Nephron (organoid): Measurements from ENCODE around the gene CNTN1.
A peak's percentile ranks its signal among the peaks of the same experiment; 100 is the strongest.

Experiments
- H3K27ac Mint-ChIP-seq, 3 experiments: 2 replicates each; pipeline ENCODE4 v1.8.0; 2020; ENCODE audit warnings: mixed read lengths in 3 of 3, mild to moderate bottlenecking in 2 of 3, moderate library complexity in 1 of 3
- H3K27me3 Mint-ChIP-seq: 2 replicates; pipeline ENCODE4 v1.8.0; 2021; ENCODE audit warnings: low read depth, mild to moderate bottlenecking, moderate library complexity, mixed read lengths
- H3K36me3 Mint-ChIP-seq: 2 replicates; pipeline ENCODE4 v1.8.0; 2020; ENCODE audit warnings: low read depth, mixed read lengths
- H3K4me1 Mint-ChIP-seq: 2 replicates; pipeline ENCODE4 v1.8.0; 2020; ENCODE audit warnings: mixed read lengths
- H3K4me3 Mint-ChIP-seq, 3 experiments: 2 replicates each; pipeline ENCODE4 v1.8.0; 2020; ENCODE audit warnings: mild to moderate bottlenecking in 3 of 3, mixed read lengths in 3 of 3, moderate library complexity in 2 of 3
- H3K9me3 Mint-ChIP-seq: 2 replicates; pipeline ENCODE4 v1.8.0; 2020; ENCODE audit warnings: mixed read lengths
- TF ChIP-seq, protein P1 (sequence below), 3 experiments: fragments of 200-600 bp; sonication (generic); IDR thresholded peaks; one replicate each; pipeline ENCODE4 v1.5.0; 2021; ENCODE audit warnings: antibody characterized with exemption in 3 of 3; ENCODE audit not compliant: unreplicated experiment in 3 of 3

Gene CNTN1

DNA sequence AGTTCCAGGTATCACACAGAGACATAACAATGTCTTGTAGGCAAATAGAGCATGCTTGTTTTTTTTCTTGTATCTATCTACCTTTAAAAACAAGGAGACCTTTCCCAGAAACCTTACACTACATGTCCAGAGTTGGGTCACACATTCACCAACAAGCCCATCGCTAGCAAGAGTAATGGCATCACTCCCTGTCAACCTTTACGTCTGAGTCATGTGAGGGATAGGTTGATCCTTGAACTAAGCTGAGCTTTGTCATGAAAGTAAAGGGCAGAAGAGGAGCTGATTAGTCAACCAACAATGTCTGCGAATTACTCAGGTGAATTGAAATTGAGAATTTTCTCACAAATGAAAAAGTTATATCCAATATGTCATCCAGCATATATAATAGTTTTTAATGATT lies 219.4 kb downstream of the CNTN1 start:
- no peaks in the 10 kb centered on the region for H3K27me3 Mint-ChIP-seq
- no peak overlapping the region for H3K4me3 Mint-ChIP-seq
- TF ChIP-seq, protein P1, sequence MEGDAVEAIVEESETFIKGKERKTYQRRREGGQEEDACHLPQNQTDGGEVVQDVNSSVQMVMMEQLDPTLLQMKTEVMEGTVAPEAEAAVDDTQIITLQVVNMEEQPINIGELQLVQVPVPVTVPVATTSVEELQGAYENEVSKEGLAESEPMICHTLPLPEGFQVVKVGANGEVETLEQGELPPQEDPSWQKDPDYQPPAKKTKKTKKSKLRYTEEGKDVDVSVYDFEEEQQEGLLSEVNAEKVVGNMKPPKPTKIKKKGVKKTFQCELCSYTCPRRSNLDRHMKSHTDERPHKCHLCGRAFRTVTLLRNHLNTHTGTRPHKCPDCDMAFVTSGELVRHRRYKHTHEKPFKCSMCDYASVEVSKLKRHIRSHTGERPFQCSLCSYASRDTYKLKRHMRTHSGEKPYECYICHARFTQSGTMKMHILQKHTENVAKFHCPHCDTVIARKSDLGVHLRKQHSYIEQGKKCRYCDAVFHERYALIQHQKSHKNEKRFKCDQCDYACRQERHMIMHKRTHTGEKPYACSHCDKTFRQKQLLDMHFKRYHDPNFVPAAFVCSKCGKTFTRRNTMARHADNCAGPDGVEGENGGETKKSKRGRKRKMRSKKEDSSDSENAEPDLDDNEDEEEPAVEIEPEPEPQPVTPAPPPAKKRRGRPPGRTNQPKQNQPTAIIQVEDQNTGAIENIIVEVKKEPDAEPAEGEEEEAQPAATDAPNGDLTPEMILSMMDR (IDR thresholded peaks at IDR 0.05; ENCODE audit: unreplicated experiment in 3 of 3): no peak
- H3K27ac Mint-ChIP-seq: no peak overlapping the region
- H3K36me3 Mint-ChIP-seq: no peaks in the 10 kb centered on the region
- no peaks in the 10 kb centered on the region for H3K9me3 Mint-ChIP-seq
- H3K4me1 Mint-ChIP-seq: no peaks in the 10 kb centered on the region

DNA sequence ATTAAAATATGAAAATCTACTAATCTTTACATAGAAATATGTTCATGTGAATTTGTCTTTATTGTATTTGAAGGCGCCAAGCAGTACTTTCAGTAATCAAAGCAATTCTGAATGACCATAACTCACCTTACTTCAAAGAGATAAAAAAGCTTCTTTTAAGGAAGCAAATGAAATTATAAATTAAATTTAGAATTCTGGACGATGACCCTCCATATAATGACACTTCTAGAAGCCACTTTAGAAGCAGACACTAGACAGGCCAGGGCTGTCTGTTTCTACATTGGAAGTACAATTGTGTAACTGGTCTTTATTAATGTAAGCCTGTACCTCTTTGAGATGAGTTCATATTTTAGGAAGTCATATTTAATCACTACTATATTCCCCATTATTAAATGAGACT lies 222.9 kb downstream of the CNTN1 start:
- Mint-ChIP-seq H3K4me3 (no peak overlapping the region), H3K36me3 (no peaks in the 10 kb centered on the region), H3K9me3 (no peaks in the 10 kb centered on the region), H3K27ac (no peak overlapping the region), H3K4me1 (no peaks in the 10 kb centered on the region), H3K27me3 (no peaks in the 10 kb centered on the region)
- TF ChIP-seq, protein P1 (IDR thresholded peaks at IDR 0.05; ENCODE audit: unreplicated experiment in 3 of 3): no peak

DNA sequence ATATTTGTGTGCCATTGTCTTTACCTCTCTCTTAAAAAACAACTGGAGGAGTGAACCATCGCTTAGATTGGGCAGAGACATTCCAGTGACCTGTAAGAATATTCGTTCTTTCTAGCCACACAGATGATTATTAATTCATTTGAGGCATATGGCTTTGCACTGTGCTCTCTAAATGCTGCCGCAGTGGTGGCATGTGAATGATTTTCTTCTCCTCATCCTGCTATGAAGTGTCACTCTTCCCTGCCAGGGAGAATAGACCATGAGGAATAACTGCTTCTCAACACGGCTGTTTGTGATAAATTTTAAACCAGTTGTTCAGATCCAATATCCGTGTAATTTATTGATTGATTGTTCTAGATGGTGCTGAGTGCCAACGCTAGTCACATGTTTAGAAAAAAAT lies 225.3 kb downstream of the CNTN1 start:
- Mint-ChIP-seq H3K36me3 (no peaks in the 10 kb centered on the region), H3K4me1 (no peaks in the 10 kb centered on the region), H3K27ac (no peak overlapping the region), H3K4me3 (no peak overlapping the region), H3K9me3 (no peaks in the 10 kb centered on the region), H3K27me3 (no peaks in the 10 kb centered on the region)
- TF ChIP-seq, protein P1 (IDR thresholded peaks at IDR 0.05; ENCODE audit: unreplicated experiment in 3 of 3): no peak

DNA sequence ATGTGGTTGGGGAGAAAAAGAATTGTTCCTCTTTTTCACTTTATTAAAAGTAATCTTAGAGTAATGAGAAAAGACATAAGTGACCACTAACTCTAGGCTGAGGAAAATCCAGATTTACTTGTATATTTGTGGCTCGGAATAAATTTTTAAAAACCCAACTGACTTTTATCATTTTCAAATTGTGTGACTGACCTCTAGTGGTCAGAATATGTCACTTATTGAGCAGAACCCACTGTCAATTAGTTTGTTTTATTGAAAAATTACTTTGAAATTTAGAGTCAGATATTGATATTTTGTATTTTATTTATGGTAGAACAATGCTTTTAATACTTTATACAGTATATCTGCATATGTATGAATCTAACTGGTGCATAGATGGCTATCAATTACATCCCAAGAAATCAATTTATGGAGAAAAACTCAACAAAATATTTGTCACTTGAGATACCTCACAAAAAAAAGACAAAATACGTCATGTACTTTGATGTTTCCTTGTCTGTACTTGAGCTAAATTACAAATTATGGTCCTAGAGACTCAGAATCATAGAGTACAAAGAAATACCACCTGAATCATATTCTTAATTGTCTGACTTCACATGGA lies 229.4 kb downstream of the CNTN1 start:
- H3K4me1 Mint-ChIP-seq: no peaks in the 10 kb centered on the region
- H3K9me3 Mint-ChIP-seq: no peaks in the 10 kb centered on the region
- TF ChIP-seq, protein P1 (IDR thresholded peaks at IDR 0.05; ENCODE audit: unreplicated experiment in 3 of 3): peak; percentile 72 to 87 (median 75)
- H3K4me3 Mint-ChIP-seq: no peak overlapping the region
- H3K27me3 Mint-ChIP-seq: no peaks in the 10 kb centered on the region
- H3K27ac Mint-ChIP-seq: no peak overlapping the region
- no peaks in the 10 kb centered on the region for H3K36me3 Mint-ChIP-seq

DNA sequence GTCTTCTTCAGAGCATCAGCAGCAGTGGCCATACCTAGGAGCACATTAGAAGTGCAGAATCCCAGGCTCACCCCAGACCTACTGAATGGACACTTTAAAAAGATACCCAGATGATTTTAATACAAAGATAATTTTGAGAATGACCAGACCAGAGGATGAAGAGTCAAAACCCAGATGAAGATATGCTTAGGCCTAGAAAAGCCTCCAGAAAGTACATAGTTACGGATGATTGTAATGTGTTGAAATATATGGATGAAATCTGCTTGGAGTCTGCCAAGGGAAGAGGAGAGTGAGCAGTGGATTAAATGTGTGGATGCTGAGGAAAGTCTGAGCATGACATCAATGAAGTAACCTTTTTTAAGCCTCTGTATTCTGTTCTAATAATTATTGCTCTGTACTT lies 245.7 kb downstream of the CNTN1 start:
- Mint-ChIP-seq H3K27me3 (no peaks in the 10 kb centered on the region), H3K9me3 (no peaks in the 10 kb centered on the region), H3K36me3 (no peaks in the 10 kb centered on the region), H3K4me1 (no peaks in the 10 kb centered on the region), H3K27ac (no peak overlapping the region), H3K4me3 (no peak overlapping the region)
- TF ChIP-seq, protein P1 (IDR thresholded peaks at IDR 0.05; ENCODE audit: unreplicated experiment in 3 of 3): no peak

DNA sequence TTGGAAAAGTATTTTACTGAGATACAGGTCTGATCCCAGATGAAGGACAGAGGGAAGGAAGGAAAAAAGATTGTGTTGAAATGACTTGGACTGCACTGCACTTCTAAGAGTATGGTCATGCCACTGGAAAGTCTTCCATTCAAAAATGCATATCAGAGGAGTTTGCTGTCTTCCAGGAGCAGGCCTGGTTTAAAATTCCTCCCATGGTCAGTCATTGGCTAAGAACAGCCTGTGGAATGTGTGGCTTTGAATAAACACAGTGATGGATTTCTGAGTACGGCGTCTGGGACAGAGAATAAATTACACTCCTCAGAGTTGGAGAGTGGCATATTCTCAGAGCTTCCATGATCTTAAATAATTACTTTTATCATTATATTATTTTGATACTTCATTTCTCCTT lies 250.1 kb downstream of the CNTN1 start:
- no peaks in the 10 kb centered on the region for H3K9me3 Mint-ChIP-seq
- TF ChIP-seq, protein P1 (IDR thresholded peaks at IDR 0.05; ENCODE audit: unreplicated experiment in 3 of 3): no peak
- H3K4me1 Mint-ChIP-seq: no peaks in the 10 kb centered on the region
- H3K27ac Mint-ChIP-seq: no peak overlapping the region
- H3K27me3 Mint-ChIP-seq: no peaks in the 10 kb centered on the region
- no peak overlapping the region for H3K4me3 Mint-ChIP-seq
- H3K36me3 Mint-ChIP-seq: no peaks in the 10 kb centered on the region
